Body of pancreas (tissue), 4 donors: ENCODE results near the gene B3GNT9. TPM values are rescaled to one million over a fixed set of nuclear protein-coding genes. Genes with fewer than 3 reads are reported as not detected.
A peak's percentile ranks its signal among the peaks of the same experiment; 100 is the strongest.

Source experiments
- ATAC-seq: fragments of 150-250 bp; one replicate; pipeline ENCODE4 v1.9.1; 2016
- DNase-seq, 4 donors: peaks; one replicate each; pipeline ENCODE4 v3.0.0-alpha.2; 2019
- H3K27ac ChIP-seq, 4 donors: fragments of 200-600 bp; sonication (generic); 1 replicate in 3 of 4; 2 replicates in 1 of 4; pipeline versions ENCODE4 v1.5.1 to v1.6.1; 2016 to 2019; ENCODE audit warnings: mild to moderate bottlenecking in 1 of 4, mixed read lengths in 1 of 4, moderate library complexity in 1 of 4
- H3K27me3 ChIP-seq, 2 donors: fragments of 200-600 bp; sonication (generic); one replicate each; pipeline ENCODE4 v1.6.0; 2016; ENCODE audit warnings: mild to moderate bottlenecking in 1 of 2
- H3K36me3 ChIP-seq, 2 donors: fragments of 200-600 bp; sonication (generic); replicated peaks in 1 of 2; 2 replicates each; pipeline ENCODE4 v1.5.1; 2016; ENCODE audit warnings: low read depth in 2 of 2; ENCODE audit not compliant: insufficient read depth in 1 of 2
- H3K4me1 ChIP-seq: fragments of 200-600 bp; sonication (generic); one replicate; pipeline ENCODE4 v1.6.0; 2016
- H3K4me3 ChIP-seq, 2 donors: fragments of 200-600 bp; sonication (generic); 1 replicate in 1 of 2; 2 replicates in 1 of 2; pipeline ENCODE4 v1.5.1; 2016 to 2019
- H3K9me3 ChIP-seq, 3 donors: fragments of 200-600 bp; sonication (generic); 1 replicate in 2 of 3; 2 replicates in 1 of 3; pipeline ENCODE4 v1.5.1; 2016
- POLR2A ChIP-seq, 3 donors: fragments of 450-650 bp; IDR thresholded peaks; one replicate each; pipeline ENCODE4 v1.6.1; 2016; ENCODE audit warnings: antibody characterized with exemption in 3 of 3, mild to moderate bottlenecking in 2 of 3
- WGBS, 2 donors: methylation state at CpG; one replicate each; pipeline ENCODE4 v1.1.5; 2017; 5-methylcytosine and 5-hydroxymethylcytosine counted together
- intact Hi-C: fragments of 100-400 bp; cut with DNase I; formaldehyde crosslinking; loops from one replicate; pipeline ENCODE4 v1.15.1; 2023
- total RNA-seq, 2 donors: library from RNA; depleted of rRNA; stranded (reverse); fragments of >200 nt; gene quantifications; one replicate each; pipeline ENCODE4 v1.1.0, GENCODE V29; 2016
- TF ChIP-seq, protein P1 (sequence below), 7 experiments: fragments of 450-650 bp in 4 of 7; fragments of 200-600 bp in 3 of 7; sonication (generic) in 3 of 7; IDR thresholded peaks; one replicate each; pipeline ENCODE4 v1.5.1; 2016 to 2019; ENCODE audit warnings: antibody characterized with exemption in 7 of 7

Gene B3GNT9
- total RNA-seq, 2 donors from 2014 or later = 8.3 to 9.9 TPM

DNA sequence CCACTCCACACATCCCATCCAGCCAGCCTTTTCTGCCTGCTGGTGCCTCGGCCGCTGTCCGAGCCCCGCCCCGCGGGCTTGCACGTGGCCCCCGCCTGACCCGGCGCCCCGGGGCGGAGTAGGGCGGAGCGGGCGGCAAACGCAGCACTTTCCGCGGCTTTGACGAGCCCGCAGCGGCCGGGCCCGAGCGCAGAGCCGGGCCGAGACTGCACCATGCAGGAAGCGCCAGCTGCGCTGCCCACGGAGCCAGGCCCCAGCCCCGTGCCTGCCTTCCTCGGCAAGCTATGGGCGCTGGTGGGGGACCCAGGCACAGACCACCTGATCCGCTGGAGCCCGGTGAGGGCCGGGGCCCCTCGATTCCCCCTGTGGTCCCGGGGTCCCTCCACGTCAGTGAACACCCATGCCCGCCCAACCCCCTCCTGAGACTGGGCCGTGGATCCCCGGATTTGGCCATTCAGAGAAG lies 13.8 kb upstream of the B3GNT9 start, which contains the start of gene HSF4:
TSS of gene HSF4 (plus strand) at position 147 of the 463 bp plus-strand sequence. CDS start at position 214, 67 bp downstream.
- TF ChIP-seq, protein P1, sequence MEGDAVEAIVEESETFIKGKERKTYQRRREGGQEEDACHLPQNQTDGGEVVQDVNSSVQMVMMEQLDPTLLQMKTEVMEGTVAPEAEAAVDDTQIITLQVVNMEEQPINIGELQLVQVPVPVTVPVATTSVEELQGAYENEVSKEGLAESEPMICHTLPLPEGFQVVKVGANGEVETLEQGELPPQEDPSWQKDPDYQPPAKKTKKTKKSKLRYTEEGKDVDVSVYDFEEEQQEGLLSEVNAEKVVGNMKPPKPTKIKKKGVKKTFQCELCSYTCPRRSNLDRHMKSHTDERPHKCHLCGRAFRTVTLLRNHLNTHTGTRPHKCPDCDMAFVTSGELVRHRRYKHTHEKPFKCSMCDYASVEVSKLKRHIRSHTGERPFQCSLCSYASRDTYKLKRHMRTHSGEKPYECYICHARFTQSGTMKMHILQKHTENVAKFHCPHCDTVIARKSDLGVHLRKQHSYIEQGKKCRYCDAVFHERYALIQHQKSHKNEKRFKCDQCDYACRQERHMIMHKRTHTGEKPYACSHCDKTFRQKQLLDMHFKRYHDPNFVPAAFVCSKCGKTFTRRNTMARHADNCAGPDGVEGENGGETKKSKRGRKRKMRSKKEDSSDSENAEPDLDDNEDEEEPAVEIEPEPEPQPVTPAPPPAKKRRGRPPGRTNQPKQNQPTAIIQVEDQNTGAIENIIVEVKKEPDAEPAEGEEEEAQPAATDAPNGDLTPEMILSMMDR (IDR thresholded peaks at IDR 0.05) = no peak
- peak in 2 of 3 donors; percentile 11 to 29 for TF ChIP-seq POLR2A (IDR thresholded peaks at IDR 0.05)
- Histone ChIP-seq H3K9me3 (no peaks in the 10 kb centered on the region), H3K27ac (peak within 1 kb of the TSS in 2 of 4 donors; percentile 13 to 20), H3K4me1 (peaks cover 58% of the 10 kb centered on the region), H3K4me3 (no peak within 1 kb of the TSS), H3K27me3 (no peaks in the 10 kb centered on the region), H3K36me3 (no peaks in the 10 kb centered on the region)
- DNase-seq = peak in 3 of 4 donors; percentile 58 to 64 (median 62)
- intact Hi-C loops = no loop called here
- peak; percentile 10 for ATAC-seq
- 2% methylated on average over 40 of the region's 41 CpGs; no CpG with 5 or more reads in 1 of the 2 donors for WGBS, 2 donors

DNA sequence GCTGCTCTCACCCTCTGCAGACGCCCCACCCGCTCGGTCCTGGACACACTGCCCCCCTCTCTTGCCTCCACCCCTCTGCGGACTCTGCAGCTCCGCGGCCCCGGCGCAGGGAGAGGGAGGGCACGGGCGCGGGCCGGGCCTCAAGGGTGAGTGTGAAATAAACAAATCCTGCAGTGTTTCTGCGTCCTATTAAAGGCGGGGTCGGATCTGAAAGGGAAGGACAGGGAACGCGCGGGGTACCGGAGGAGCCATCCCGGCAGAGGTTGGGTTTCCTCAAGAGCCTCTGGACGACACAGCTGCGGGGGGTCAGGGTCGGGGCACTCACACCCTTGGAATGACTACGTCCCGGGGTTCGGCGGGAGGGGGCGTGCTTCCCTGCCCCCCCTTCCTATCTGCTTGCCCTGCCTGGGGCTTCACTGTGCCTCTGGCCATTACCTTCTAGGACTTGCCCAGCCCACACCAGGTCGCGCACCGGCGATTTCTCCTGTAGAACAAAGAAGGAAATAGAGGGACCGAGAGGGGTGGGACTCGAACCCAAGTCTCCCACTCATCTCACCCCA lies 13.3 kb upstream of the B3GNT9 start:
- Histone ChIP-seq H3K9me3 (no peaks in the 10 kb centered on the region), H3K27me3 (no peaks in the 10 kb centered on the region), H3K4me1 (peaks cover 55% of the 10 kb centered on the region), H3K36me3 (no peaks in the 10 kb centered on the region), H3K4me3 (no peak overlapping the region), H3K27ac (peak overlapping the region in 1 of 4 donors; percentile 13)
- DNase-seq (peak in 1 of 4 donors; percentile 12), ATAC-seq (no peak)
- intact Hi-C loops = no loop called here
- 27 to 55% methylated on average over 22 to 32 of the region's 34 CpGs for WGBS, 2 donors
- no peak for TF ChIP-seq POLR2A (IDR thresholded peaks at IDR 0.05)
- TF ChIP-seq, protein P1 (IDR thresholded peaks at IDR 0.05) = no peak

DNA sequence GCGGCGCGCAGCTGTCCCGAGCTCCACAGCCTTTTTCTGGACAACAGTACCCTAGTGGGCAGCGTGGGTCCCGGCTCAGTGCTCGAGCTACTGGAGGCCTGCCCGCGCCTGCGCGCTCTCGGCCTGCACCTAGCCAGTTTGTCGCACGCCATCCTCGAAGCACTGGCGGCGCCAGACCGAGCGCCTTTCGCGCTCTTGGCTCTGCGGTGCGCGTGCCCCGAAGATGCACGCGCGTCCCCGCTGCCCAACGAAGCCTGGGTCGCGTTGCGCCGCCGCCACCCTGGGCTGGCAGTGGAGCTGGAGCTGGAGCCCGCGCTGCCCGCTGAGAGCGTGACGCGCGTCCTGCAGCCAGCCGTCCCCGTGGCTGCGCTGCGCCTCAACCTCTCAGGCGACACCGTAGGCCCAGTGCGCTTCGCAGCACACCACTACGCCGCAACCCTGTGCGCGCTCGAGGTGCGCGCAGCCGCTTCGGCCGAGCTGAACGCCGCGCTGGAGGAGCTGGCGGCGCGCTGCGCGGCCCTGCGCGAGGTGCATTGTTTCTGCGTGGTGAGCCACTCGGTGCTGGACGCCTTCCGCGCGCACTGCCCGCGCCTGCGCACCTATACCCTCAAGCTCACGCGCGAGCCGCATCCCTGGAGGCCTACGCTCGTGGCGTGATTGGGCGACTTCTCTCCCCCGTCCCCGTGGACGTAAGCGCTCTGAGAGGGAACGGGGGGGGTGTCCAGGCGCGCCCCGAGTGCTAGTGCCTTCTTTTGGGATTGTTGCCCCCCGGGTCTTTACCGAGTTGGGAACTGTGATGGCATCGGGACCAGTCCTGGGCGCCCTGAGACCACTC lies 12.6 kb upstream of the B3GNT9 start:
- Histone ChIP-seq H3K4me3 (no peak overlapping the region), H3K36me3 (no peaks in the 10 kb centered on the region), H3K27ac (peak overlapping the region in 2 of 4 donors; percentile 13 to 14), H3K4me1 (peaks cover 60% of the 10 kb centered on the region), H3K27me3 (no peaks in the 10 kb centered on the region), H3K9me3 (no peaks in the 10 kb centered on the region)
- intact Hi-C loops = no loop called here
- TF ChIP-seq, protein P1 (IDR thresholded peaks at IDR 0.05) = no peak
- TF ChIP-seq POLR2A (IDR thresholded peaks at IDR 0.05) = peak in 1 of 3 donors; percentile 4
- DNase-seq (peak in 1 of 4 donors; percentile 45), ATAC-seq (no peak)
- WGBS, 2 donors = 52 to 75% methylated on average over 8 to 95 of the region's 99 CpGs

DNA sequence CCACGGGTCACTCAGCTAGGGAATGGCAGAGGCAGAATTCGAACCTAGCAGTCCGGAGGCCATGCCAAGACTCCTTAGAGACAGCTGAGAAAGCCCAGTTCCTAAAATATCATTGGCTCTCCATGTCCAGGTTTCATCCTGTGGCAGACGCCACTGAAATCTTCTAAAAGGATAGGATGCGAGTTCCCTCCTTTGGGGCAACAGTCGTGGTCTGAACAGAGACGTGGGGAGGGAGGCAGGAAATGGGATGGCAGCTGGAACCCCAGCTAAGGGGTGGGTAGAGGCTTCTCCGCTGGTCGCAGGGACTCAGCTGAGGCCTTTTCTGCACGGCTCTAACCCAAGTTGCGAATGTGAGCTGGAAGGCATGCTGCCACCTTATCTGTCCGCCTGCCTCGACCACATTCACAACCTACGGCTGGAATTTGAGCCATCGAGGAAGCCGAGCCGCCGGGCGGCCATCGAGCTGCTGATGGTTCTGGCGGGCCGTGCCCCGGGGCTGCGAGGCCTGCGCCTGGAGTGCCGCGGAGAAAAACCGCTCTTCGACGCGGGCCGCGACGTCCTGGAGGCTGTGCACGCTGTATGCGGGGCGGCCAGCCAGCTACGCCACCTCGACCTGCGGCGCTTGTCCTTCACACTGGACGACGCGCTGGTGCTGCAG lies 11.8 kb upstream of the B3GNT9 start:
- no peak overlapping the region for H3K27ac ChIP-seq
- H3K36me3 ChIP-seq = no peaks in the 10 kb centered on the region
- H3K9me3 ChIP-seq = no peaks in the 10 kb centered on the region
- intact Hi-C loops = no loop called here
- no peak for ATAC-seq
- no peak for TF ChIP-seq POLR2A (IDR thresholded peaks at IDR 0.05)
- TF ChIP-seq, protein P1 (IDR thresholded peaks at IDR 0.05) = no peak
- H3K27me3 ChIP-seq = no peaks in the 10 kb centered on the region
- DNase-seq = peak in 2 of 4 donors; percentile 13 to 15
- H3K4me1 ChIP-seq = peaks cover 63% of the 10 kb centered on the region
- no peak overlapping the region for H3K4me3 ChIP-seq
- WGBS, 2 donors = 53 to 79% methylated on average over 11 to 39 of the region's 44 CpGs
